Measurements from ENCODE around the gene ZNF462.

DNA sequence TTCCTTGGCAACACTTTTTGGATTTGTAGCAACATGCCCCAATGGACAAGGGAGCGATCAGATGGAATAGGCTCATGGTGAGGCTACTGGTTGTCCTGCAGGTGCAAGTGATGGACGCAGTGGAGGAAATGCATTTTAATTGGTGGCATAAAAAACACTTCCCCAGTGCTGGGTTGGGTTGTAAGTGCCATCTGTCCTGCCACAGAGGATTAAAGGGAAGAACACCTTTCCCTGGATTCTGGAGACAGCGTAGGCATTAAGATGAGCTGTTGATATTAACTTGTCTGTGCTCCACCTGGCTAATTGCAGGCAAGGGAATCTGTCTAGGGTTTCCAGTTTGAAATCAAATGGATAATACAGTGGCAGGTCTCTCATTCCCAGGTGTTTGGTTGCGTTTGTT is 173.4 kb downstream of the ZNF462 start:
- no peak for TF ChIP-seq POLR2A (IDR thresholded peaks at IDR 0.05)
- TF ChIP-seq, protein P1, sequence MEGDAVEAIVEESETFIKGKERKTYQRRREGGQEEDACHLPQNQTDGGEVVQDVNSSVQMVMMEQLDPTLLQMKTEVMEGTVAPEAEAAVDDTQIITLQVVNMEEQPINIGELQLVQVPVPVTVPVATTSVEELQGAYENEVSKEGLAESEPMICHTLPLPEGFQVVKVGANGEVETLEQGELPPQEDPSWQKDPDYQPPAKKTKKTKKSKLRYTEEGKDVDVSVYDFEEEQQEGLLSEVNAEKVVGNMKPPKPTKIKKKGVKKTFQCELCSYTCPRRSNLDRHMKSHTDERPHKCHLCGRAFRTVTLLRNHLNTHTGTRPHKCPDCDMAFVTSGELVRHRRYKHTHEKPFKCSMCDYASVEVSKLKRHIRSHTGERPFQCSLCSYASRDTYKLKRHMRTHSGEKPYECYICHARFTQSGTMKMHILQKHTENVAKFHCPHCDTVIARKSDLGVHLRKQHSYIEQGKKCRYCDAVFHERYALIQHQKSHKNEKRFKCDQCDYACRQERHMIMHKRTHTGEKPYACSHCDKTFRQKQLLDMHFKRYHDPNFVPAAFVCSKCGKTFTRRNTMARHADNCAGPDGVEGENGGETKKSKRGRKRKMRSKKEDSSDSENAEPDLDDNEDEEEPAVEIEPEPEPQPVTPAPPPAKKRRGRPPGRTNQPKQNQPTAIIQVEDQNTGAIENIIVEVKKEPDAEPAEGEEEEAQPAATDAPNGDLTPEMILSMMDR (IDR thresholded peaks at IDR 0.05 in 4 of 5, conservative IDR thresholded peaks at IDR 0.05 in 1 of 5) = no peak

All from gastrocnemius medialis (tissue), 4 donors.